ENCODE results near the gene OSBPL8. TPM values are rescaled to one million over a fixed set of nuclear protein-coding genes. Genes with fewer than 3 reads are reported as not detected.
A peak's percentile ranks its signal among the peaks of the same experiment; 100 is the strongest.

Gene OSBPL8
- total and polyA plus RNA-seq, 10 of the 15 experiments (the other 5 are each of a cell fraction or from before 2014, with no cell fraction given): 10.4 to 58.0 (median 32.0) TPM

DNA sequence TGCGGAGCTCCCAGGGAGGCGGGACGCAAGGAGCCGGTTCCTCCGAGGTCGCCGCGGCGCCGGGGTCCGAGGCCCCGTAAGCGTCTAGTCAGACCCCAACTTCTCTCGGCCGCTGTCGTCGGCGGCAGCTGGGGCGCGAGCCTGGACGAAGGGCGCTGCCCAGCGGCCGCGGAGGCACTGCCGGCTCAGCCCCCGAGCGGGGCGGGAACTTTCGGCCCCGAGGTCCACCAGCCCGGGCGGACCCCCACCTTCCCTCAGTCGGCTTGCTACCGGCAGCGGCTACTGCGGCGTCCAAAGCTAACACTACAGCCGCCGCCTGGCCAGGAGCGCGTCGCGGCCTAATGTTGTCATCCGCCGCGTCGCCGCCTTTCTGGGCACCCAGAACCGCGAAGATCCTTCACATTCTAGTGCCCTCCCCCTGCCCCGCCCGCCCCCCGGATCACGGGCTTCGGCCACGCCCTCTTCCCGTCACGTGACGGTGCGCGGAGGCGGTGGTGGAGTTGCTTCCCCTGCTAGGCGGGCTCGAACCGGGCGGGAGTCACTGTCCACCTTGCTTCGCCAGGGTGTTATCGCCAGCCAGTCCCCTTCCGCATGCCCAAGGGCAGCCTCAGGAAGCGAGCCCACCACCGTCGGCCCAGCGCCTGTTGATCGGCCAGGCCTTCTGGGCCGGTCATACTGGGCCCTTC is at the start of gene OSBPL8 (continued):
- TF ChIP-seq, protein P1, sequence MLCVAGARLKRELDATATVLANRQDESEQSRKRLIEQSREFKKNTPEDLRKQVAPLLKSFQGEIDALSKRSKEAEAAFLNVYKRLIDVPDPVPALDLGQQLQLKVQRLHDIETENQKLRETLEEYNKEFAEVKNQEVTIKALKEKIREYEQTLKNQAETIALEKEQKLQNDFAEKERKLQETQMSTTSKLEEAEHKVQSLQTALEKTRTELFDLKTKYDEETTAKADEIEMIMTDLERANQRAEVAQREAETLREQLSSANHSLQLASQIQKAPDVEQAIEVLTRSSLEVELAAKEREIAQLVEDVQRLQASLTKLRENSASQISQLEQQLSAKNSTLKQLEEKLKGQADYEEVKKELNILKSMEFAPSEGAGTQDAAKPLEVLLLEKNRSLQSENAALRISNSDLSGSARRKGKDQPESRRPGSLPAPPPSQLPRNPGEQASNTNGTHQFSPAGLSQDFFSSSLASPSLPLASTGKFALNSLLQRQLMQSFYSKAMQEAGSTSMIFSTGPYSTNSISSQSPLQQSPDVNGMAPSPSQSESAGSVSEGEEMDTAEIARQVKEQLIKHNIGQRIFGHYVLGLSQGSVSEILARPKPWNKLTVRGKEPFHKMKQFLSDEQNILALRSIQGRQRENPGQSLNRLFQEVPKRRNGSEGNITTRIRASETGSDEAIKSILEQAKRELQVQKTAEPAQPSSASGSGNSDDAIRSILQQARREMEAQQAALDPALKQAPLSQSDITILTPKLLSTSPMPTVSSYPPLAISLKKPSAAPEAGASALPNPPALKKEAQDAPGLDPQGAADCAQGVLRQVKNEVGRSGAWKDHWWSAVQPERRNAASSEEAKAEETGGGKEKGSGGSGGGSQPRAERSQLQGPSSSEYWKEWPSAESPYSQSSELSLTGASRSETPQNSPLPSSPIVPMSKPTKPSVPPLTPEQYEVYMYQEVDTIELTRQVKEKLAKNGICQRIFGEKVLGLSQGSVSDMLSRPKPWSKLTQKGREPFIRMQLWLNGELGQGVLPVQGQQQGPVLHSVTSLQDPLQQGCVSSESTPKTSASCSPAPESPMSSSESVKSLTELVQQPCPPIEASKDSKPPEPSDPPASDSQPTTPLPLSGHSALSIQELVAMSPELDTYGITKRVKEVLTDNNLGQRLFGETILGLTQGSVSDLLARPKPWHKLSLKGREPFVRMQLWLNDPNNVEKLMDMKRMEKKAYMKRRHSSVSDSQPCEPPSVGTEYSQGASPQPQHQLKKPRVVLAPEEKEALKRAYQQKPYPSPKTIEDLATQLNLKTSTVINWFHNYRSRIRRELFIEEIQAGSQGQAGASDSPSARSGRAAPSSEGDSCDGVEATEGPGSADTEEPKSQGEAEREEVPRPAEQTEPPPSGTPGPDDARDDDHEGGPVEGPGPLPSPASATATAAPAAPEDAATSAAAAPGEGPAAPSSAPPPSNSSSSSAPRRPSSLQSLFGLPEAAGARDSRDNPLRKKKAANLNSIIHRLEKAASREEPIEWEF (IDR thresholded peaks at IDR 0.05; ENCODE audit: insufficient replicate concordance, low read depth, low read length): no peak
- TF ChIP-seq JUND (IDR thresholded peaks at IDR 0.05; ENCODE audit: low read depth, low read length) (no peak), NR2C1 (IDR thresholded peaks at IDR 0.05) (no peak), TCF3 (IDR thresholded peaks at IDR 0.05; ENCODE audit: borderline replicate concordance, insufficient read depth, low read depth, low read length) (peak; percentile 37; the same call in 1 of the 2 replicates), TARDBP (IDR thresholded peaks at IDR 0.05; ENCODE audit: borderline replicate concordance) (no peak), FOXK2 (IDR thresholded peaks at IDR 0.05) (no peak), LARP7 (IDR thresholded peaks at IDR 0.05) (no peak; the same call in none of the 2 replicates), HDAC6 (IDR thresholded peaks at IDR 0.05; ENCODE audit: unreplicated experiment) (no peak), SMAD1 (IDR thresholded peaks at IDR 0.05; ENCODE audit: low read depth, partially characterized antibody) (peak; percentile 17), BMI1 (IDR thresholded peaks at IDR 0.05; ENCODE audit: borderline replicate concordance) (no peak), ESRRA (IDR thresholded peaks at IDR 0.05; ENCODE audit: low read length) (0 out of 2 replicates have a peak, but pooled peaks have one; percentile 22), FOS (IDR thresholded peaks at IDR 0.05; ENCODE audit: borderline replicate concordance, extremely low read depth, insufficient read length) (no peak), GABPA (IDR thresholded peaks at IDR 0.05; ENCODE audit: low read depth) (no peak), YBX1 (IDR thresholded peaks at IDR 0.05) (no peak), CEBPB (IDR thresholded peaks at IDR 0.05; ENCODE audit: borderline replicate concordance in 1 of 2, low read depth in 2 of 2, low read length in 2 of 2) (no peak), IKZF1 (conservative IDR thresholded peaks at IDR 0.05) (peak; percentile 77), NR2F1 (conservative IDR thresholded peaks at IDR 0.05) (peak; percentile 37; the same call in 1 of the 2 replicates), CHD2 (IDR thresholded peaks at IDR 0.05; ENCODE audit: borderline replicate concordance, low read depth, low read length) (no peak), HDGF (IDR thresholded peaks at IDR 0.05) (0 out of 2 replicates have a peak, but pooled peaks have one; percentile 36), CBX3 (IDR thresholded peaks at IDR 0.05; ENCODE audit: borderline replicate concordance, low read depth) (no peak), NFYA (IDR thresholded peaks at IDR 0.05; ENCODE audit: borderline replicate concordance, low read depth, low read length) (no peak), NRF1 (conservative IDR thresholded peaks at IDR 0.05; ENCODE audit: low read depth, low read length) (no peak)
- TF ChIP-seq, protein P2, sequence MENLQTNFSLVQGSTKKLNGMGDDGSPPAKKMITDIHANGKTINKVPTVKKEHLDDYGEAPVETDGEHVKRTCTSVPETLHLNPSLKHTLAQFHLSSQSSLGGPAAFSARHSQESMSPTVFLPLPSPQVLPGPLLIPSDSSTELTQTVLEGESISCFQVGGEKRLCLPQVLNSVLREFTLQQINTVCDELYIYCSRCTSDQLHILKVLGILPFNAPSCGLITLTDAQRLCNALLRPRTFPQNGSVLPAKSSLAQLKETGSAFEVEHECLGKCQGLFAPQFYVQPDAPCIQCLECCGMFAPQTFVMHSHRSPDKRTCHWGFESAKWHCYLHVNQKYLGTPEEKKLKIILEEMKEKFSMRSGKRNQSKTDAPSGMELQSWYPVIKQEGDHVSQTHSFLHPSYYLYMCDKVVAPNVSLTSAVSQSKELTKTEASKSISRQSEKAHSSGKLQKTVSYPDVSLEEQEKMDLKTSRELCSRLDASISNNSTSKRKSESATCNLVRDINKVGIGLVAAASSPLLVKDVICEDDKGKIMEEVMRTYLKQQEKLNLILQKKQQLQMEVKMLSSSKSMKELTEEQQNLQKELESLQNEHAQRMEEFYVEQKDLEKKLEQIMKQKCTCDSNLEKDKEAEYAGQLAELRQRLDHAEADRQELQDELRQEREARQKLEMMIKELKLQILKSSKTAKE (IDR thresholded peaks at IDR 0.05; ENCODE audit: low read depth, poor library complexity, severe bottlenecking): no peak
- TF ChIP-seq, protein P3, sequence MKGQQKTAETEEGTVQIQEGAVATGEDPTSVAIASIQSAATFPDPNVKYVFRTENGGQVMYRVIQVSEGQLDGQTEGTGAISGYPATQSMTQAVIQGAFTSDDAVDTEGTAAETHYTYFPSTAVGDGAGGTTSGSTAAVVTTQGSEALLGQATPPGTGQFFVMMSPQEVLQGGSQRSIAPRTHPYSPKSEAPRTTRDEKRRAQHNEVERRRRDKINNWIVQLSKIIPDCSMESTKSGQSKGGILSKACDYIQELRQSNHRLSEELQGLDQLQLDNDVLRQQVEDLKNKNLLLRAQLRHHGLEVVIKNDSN (IDR thresholded peaks at IDR 0.05; ENCODE audit: borderline replicate concordance, extremely low read length, insufficient read depth, low read depth, low read length): peak; percentile 95

Data from GM12878 (cell line).